GM21526 (cell line): ENCODE results near the gene FMNL2.
A peak's percentile ranks its signal among the peaks of the same experiment; 100 is the strongest.

Experiments
- ATAC-seq: cut with Tn5 transposase; IDR thresholded peaks from one replicate; pipeline ENCODE4 v1.9.1; 2021; ENCODE audit warnings: moderate library complexity; ENCODE audit not compliant: unreplicated experiment, low FRiP score

FMNL2 gene

DNA sequence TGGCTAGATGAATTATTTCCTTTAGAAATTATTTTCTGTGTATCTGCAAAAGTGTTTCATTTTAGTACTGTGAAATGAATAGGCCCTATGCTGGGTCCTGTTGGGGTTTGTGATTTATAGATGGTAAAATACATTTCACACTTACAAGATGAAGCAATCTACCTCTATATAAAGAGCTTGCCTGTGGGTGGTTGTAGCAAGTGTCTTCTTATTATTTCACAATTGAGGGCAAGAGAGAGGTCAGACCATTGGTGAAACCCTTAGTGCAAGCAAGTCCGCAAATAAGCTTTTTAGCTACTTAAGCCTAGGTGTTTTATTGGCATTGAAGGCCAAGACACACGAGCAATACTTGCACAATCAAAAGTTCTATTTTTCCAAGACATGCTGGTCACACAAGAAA lies 153.1 kb downstream of the FMNL2 start:
- ATAC-seq = no peak

DNA sequence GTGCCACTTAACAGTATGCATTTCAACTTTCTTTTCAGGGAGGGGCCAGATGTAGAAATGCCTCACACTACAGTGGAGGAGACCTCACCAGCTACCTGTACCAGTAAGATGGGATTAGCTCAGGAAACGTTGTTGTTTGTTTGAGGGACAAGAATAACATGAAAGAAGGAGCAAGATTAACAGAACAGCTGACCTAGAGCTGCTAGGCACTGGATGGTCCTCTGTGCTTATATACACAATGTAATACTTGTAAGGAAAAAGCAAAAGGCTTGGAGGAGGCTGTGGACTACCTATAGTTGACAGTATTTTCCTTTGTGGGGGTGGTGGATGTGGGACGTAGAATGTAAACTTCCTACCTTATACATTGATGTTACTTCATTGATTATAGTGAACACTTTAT lies 154.4 kb downstream of the FMNL2 start:
- no peak for ATAC-seq

DNA sequence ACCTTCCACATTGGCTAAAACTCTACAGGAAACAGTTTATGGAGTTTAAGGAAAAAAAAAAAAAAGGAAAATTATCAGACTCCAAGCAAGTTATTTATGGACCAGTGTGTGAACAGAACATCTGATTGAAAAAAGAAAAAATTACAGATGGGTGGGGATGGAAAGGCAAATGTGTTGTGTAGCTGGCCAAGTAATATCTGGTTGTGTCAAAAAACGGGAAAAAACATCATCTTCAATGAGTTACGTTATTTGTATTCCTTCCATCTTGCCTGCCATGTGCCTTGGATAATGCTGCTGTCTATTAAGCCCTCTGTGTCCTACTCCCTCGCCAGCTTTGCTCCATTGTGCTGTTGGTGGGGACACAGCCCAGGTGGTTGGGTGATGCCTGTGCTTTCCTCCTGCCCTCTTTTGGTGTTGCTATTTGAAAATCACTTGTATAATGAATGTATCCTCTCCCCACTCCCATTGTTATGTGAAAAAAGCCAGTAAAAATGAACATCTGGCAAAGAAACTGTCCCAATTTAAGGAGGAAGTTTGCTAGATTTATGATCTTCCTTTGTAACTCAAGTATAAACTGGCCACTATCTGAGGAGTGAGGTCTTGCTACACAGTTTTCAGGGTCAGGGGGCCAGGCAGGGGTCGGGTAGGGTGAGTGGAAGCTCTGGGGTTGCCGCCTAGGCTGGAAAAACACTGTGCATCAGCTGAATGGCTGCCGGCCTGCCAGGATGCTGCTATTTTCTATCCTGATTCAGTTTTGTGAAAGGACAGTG lies 155.9 kb downstream of the FMNL2 start:
- ATAC-seq = no peak

DNA sequence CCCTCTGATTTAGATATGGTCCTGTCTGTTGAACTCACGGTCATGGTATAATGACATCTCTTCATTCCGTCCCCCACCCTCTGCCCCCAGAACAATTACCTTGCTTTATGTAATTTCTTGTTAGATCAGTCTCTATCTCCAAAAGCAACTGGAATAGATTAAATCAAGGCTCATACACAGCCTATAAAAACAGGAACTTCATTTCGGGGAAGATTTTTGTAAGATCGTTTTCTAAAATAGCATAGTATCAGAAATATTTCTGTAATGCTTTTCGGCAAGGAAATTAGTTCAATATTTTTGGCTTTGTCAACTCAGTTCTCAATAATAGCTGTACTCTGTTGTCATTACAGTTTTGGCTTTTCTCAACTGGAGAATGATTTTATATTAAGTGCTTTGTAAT lies 157.2 kb downstream of the FMNL2 start:
- no peak for ATAC-seq

DNA sequence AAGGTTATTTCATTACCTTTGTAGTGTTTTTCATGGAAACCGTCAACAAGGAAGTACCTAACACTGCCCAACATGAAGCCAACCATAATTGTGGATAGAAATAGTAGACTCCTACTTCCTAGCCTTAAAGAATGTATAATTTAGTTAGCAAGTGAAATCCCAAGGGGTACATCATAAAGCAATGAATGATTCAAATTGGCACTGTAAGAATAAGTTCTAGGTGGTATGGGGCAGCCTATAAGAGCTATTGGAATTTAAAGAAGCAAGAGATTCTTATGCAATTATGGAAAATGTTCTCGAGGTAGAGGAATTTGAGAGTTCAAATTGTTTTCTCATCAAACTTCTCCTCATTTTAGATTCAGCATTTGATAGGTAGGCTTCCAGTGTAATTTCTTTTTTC lies 157.9 kb downstream of the FMNL2 start:
- ATAC-seq = no peak

DNA sequence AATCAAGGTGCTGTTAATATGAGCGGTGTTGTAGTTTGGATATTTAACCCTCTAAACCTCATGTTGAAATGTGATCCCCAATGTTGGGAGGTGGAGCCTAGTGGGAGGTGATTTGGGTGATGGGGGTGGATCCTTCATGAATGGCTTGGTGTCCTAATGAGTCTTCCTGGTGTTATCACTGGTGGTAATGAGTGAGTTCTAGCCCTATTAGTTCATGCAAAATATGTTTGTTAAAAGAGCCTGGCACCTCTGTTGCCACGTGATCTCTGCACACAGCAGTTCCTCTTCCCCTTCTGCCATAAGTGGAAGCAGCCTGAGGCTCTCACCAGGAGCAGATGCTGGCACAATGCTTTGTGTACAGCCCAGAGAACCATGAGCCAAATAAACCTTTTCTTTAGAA lies 158.4 kb downstream of the FMNL2 start:
- no peak for ATAC-seq

DNA sequence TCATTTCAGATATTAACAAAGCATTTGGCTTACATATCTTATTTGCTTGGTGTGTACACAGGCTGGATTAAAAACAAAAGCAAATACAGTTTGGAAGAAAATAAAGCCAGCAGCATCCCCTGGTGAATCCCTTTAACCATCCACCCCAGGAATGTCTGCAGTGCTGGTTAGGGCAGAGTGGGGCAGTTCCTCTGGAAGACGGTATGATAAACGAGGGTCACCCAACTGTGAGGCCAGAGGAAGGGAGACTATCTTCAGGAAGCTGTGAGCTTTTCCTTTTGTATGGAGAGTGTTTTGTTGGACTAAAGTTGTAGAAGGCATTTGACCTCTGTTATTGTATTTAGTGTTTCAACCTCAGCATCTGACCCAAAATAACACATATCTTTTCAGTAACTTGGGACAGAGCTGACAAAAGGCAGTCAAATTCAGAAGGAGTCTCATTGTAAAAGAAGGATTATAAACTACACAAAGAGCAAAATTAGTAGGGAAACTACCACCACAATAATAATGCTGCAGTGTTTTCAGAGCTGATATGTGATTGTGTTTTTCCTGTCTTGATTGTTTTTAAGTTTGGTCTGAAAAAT lies 159.1 kb downstream of the FMNL2 start:
- no peak for ATAC-seq

DNA sequence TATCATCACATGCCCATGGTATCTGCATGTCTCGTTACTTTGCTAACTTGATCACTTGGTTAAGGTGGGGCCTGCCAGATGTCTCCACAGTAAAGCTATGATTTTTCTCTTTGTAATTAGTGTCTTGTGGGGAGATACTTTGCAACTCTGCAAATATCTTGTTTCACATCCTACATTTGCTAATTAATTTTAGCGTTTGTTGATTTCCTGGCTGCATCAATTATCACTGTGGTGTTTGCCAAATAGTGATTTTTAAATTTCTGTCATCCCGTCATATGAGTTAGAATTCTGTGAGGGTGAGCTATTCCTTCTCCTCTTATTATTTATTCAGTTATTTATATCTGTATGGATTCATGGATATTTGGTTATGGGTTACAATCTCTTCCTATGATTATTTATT lies 161.4 kb downstream of the FMNL2 start:
- no peak for ATAC-seq

DNA sequence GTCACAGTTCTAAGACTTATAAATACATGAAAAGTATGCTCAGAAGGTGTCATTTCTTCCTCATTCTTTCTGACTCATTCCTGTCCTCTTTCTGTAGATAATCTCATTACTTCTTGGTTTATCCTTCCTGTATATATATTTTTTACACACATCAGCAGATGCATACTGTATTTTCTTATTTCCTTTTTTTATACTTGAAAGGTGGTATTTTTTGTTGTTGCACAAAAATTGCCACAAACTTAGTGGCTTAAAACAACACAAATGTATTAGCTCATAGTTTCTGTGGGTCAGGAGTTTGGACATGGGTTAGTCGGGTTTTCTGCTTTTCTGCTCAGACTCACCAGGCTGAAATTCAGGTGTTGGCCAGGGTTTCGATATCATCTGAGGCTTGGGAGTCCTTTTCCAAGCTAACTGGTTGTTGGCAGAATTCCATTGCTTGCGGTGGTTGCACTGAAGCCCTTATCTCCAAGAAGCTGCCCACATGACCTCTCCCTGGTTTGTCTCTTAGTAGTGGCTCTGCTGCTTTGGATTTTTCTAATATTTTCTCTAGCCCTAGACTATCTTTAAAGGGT lies 162.6 kb downstream of the FMNL2 start:
- no peak for ATAC-seq

DNA sequence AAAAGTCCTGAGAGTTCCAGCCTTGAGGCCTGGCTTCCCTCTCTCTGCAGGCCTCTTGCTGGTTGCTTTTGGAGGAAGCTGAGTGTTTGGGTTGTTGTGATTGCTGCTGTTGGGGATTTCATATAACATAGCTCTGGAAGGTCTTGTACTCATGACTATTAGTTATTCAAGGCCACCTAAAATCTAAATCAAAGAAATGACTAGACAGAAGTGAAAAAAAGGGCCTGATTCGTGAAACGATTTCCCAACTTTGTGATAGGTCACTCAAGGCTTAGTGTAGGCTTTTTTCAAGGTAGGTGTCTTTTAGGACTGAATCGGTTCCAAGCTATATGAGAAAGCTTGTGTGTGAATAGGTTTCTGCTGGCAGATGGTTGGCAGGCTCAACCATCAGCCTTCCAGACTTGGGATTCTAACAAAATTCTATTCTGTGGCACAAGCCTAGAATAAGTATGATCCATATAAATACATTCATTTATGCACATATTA lies 164.4 kb downstream of the FMNL2 start:
- no peak for ATAC-seq

DNA sequence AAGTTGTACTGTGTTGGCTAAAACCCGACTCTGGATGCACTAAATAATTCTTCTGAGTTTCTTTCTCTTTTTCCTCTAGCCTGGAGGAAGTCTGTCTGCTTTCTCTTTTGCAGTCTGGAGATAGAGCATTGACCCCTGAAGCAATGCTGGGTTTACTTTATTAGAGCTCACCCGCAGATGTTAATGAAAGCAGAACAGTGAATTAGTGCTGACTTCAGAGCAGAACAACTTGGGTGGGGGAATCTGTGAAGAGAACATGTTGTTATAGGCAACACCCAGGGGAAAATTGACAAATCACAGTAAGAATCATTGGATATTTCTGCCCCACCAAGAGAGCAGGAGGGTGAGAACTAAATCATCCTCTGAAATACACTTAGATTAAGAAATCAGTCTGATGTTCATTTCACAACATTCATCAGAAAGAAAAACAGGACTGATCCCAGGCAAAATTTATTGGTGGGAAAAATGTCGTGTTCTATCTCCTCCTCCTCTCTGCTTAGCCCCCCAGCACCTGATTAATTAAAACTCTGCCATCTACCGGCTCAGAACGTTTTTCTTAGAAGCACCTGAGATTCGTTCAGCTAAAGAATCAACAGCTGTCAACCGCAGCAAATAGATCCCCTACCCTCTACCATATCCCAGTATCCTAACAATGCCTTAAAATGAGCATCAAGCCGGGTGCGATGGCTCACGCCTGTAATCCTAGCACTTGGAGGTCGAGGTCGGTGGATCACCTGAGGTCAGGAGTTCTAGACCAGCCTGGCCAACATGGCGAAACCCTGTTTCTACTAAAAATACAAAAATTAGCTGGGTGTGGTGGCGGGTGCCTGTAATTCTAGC lies 165.1 kb downstream of the FMNL2 start:
- ATAC-seq = peak; percentile 47

DNA sequence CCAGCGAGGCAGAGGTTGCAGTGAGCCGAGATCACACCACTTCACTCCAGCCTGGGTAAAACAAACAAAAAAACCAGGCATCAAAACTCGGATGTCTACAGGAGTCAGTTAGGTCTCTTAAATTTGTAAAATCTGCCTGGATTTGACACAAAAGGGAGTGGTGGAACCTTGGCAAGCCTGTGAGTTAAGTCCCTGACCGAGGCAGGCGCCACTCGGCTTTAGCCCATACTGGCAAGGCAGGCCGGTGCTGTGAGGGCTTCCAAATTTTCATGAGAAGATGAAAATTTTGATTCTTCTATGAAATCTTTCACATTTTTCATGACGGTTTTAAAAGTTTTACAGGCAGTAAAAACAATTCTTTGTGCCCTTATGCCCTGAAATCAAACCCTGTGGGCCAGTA lies 165.8 kb downstream of the FMNL2 start:
- ATAC-seq = no peak

DNA sequence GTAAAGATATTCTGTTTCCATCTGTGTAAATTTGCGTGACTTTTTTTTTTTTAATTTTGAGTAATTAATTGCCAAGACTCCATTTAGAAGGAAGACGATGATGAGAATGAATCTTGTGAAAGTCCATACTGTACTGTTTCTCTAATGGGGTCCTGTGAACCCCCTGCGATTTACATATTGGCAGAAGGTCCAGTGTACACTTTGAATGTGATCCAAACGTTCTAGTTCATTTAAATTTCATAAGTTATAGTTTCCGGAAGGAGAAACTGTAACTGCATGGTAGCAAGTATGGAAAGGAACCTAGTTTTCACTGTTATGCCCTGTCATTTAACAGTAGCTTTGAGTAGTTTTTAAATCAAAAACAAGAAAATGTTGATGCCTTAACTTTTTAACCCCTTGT lies 166.7 kb downstream of the FMNL2 start:
- ATAC-seq = no peak

DNA sequence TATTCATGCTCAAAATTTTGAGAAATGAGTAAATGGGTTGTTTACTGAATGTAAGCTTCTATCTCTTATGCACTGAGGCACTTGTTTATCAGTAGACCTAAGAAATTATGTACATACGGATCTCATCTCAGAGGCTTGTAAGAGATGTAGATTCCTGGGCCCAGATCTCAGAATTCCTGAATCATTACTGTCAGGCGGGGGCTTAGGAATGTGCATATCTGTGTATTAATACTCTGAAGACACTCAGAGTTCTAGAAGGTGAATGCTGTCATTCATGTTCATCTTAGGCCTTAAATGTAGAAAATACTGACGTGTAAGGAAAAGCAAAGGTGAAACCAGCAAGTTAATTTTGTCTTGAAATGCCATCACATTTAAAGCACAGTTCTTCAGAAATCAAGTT lies 169.6 kb downstream of the FMNL2 start:
- no peak for ATAC-seq

DNA sequence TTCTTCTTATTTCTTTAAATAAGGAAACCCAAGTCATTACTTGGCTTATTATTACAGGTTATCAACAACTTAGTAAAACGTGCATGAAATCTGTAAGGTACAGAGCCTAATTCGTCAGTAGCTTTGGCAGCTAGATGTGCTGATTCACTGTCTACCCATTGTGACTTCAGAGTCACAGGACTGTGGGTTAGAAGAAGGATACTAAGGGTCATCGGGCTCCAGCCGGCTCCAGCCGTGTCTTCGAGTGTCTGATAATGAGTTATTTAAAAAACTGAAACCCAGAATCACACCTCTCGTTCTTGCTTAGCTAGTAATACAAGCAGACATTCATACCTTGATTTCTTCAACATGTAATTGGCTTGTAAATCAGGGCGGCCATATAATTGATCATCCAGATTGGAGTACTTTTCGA lies 170.5 kb downstream of the FMNL2 start:
- no peak for ATAC-seq

DNA sequence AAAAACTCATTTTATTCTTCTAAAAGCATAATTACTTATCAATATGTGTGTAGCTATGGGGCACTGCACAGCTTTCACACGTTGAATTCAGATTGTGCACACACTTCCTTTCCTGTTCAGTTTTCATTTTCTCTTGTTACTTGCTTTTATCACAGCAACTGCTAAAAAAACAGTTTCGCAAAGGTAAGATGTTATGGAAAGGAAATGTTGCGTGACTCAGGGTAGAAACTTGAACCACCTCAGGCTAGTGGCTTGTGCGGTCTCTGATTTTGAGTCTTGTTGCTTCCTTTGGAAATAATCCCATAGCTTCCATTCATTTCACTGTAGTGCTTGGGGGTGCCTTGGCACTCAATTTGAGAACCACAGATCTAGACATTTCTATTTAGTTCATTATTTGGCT lies 171.9 kb downstream of the FMNL2 start:
- ATAC-seq = peak; percentile 66

DNA sequence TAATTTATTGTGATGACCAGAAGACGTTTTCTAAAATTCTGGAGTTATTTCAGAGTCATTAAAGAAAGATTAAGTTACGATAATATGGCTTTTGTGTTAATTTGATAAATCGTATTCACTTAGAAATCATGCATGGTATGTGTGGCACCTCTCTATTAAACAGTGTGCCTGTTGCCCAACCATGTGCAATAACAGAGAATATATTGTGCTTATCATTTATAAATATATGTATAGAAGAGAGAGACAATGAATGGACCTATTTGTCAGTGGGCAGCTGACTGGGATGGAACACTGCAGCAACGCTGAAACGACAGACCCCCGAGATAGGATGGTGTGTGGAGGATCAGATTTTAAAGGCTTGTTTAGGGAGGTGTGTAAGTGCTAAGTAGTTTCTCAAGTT lies 172.9 kb downstream of the FMNL2 start:
- ATAC-seq = no peak

DNA sequence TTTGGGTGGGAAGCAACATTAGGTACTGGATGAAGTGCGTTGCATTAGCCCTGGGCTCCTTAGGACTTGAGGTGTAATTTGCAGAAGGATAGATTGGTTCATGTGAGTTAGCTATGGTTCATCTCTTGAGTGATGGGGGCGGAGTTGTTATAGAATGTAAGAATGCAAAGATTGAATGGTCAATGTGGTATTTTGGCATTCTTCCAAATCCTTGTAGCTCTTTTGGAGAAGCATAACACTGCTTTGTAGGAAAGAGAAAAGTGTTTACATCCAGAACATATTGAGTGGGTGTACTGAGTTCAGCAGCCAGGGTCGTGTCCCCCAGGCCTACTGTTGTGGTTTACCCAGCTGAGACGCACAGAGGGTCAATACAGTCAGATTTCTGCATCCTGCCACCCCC lies 173.5 kb downstream of the FMNL2 start:
- no peak for ATAC-seq

DNA sequence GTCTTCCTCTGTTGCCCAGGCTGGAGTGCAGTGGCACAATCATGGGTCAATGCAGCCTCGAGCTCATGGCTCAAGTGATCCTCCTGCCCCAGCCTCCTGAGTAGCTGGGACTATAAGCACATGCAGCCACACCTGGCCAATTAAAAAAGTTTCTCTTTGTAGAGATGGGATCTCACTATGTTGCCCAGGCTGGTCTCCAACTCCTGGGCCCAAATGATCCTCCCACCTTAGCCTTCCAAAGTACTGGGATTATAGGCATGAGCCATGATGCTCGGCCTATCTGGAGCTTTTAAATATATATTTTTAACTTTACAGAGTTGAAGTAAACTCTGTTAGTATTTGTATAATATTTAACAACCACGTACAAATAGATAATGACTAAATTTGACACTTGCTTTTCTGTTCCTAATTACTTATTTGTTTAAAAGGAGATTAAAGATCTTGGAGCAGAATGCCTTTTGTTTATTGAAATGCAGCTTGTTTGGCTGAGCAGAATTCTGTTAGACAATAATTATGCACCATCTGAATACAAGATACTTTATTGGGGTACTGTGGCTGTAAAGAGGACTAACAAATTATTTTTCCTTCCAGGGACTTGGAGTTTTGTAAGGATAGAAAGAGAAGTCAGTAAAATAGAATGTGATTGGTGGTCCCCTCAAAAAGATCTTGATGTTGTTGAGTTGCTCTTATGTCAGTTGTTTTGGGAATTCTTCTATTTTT lies 175.0 kb downstream of the FMNL2 start:
- ATAC-seq = no peak

DNA sequence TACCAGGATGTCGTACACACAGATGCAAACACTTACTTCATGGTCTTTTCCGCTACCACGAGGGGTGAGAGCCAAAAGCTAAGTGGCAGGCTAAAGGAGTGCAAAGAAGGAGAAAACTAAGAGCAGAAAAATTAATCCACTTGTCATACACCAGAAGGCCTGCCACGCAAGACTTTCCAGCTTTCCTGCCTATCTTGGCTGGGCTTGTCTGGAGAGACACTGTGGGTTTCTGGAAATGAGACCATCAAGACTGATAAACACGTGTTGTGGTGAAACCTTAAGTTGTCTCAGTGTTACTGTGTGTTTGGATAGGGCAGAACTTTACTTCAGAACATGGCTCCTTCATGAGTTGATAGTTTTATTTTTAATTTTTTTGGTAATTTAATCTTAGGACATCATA lies 175.6 kb downstream of the FMNL2 start:
- no peak for ATAC-seq

DNA sequence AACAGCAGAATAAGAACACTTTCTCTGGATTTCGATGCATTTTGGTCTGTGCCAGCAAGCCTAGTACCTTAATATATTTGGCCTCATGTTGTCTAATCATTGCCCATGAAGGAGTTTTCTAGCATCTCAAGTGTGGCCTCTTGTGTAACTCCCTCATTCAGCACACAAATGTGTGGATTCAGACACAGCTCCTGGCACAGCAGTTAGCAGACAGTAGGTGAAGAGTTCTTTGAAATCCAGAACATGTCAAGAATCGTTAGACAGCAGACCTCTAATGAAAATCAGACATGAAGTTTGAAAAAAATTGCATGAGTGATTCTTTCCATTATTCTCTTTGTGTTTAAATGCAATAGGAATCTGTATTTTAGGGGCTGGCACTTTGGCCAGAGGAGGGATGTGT lies 177.0 kb downstream of the FMNL2 start:
- ATAC-seq = no peak
